GM10248 (cell line): ENCODE measurements around the gene AFTPH.

ENCODE experiments used
- CTCF ChIA-PET: fragments of 300-600 bp; sonication (Branson Sonifier 250); formaldehyde crosslinking; extraction: SDS; loops from one replicate; lab custom pipeline; 2021; ENCODE audit warnings: antibody characterized with exemption; lab: Yijun Ruan, JAX
- POLR2A ChIA-PET: fragments of 350-650 bp; sonication (Branson Sonifier 250); formaldehyde crosslinking; extraction: SDS; loops from one replicate; lab custom pipeline; 2020; ENCODE audit warnings: antibody characterized with exemption; lab: Yijun Ruan, JAX
- DNase-seq: peaks from one replicate; pipeline ENCODE4 v3.0.0; 2012; ENCODE audit errors: extremely low spot score
- TF ChIP-seq, protein P1 (sequence below): IDR thresholded peaks from 2 replicates; pipeline ENCODE4 v1.5.1; 2012; ENCODE audit warnings: mild to moderate bottlenecking, low read depth; ENCODE audit errors: extremely low read depth, missing control alignments, control extremely low read depth

The AFTPH gene

DNA sequence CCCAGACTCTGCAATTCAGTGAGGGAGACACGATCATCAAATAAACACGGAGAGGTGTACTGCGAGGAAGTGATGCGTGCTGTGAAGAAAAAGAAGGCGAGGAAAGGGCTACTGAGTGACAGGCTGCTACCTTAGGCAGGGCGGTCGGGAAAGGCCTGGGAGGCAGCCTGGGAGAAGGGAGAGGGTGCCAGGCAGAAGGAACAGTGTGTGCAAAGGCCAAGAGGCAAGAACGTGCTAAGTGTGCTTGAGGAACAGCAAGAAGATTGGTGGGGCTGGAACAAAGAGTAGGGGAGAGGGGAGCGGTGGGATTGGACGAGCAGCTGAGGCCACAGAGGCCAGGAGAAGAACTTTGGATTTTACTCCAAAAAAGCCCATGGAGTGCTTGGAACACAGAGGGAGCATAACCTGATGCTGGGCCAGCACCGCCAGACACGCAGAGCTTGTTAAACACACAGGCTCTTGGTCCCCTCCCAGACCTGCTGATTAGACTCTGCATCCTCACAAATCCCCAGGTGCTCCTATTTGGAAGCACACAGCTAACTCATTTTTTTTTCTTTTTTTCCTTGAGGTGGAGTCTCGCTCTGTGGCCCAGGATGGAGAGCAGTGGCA is 99.2 kb downstream of the AFTPH start:
- POLR2A ChIA-PET: no interaction called here
- TF ChIP-seq, protein P1, sequence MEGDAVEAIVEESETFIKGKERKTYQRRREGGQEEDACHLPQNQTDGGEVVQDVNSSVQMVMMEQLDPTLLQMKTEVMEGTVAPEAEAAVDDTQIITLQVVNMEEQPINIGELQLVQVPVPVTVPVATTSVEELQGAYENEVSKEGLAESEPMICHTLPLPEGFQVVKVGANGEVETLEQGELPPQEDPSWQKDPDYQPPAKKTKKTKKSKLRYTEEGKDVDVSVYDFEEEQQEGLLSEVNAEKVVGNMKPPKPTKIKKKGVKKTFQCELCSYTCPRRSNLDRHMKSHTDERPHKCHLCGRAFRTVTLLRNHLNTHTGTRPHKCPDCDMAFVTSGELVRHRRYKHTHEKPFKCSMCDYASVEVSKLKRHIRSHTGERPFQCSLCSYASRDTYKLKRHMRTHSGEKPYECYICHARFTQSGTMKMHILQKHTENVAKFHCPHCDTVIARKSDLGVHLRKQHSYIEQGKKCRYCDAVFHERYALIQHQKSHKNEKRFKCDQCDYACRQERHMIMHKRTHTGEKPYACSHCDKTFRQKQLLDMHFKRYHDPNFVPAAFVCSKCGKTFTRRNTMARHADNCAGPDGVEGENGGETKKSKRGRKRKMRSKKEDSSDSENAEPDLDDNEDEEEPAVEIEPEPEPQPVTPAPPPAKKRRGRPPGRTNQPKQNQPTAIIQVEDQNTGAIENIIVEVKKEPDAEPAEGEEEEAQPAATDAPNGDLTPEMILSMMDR: no peak
- DNase-seq: no peak
- CTCF ChIA-PET: interaction anchor here (1.3 to 3.2 kb wide), 3 partner anchors 9 to 20 kb away, joined by 3 to 16 read pairs (median 4); no protein-coding TSS in a partner anchor

DNA sequence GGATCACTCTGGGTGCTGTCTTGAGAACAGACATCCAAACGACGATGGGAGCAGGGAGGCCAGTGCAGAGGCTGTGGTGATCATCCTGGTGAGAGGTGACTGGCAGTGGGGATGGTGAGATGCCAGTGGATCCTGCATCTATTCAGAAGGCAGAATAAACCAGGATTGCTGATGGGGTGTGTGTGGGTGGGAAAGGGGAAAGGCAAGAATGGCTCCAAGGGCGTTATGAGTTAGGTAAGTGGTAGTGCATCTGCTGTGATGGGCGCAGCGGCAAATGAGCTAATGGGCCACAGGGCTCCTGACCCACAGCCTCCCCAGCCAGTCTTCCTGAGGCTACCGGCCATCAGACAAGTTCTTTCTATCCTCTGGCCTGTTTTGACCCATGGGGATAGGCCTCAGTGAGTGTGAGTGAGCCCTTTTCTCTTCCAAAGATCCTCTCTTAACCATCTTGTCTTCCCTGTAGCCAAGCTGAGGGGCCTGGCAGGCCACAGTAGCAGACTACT is 100.0 kb downstream of the AFTPH start:
- no peak for DNase-seq
- TF ChIP-seq, protein P1: no peak
- CTCF ChIA-PET: interaction anchor here (1.2 to 7.2 kb wide), 5 partner anchors 9 to 23 kb away, joined by 3 to 72 read pairs (median 5); no protein-coding TSS in a partner anchor
- POLR2A ChIA-PET: no interaction called here

DNA sequence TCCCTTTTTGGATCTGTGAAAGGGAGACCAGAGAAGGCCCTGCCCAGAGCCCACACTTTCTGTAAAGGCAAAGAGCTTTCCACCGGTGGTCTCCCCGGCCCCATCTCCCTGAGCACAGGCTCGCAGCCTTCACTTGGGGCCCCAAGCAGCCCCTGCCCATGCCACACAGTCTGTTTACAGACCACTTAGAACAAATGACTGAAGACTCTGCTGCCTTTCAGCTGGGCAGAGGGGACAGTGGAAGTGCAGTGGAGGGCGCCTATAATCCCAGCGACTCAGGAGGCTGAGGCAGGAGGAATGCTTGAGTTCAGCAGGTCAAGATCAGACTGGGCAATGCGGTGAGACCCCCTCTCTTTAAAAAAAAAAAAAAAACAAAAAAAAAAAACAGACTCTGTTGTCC is 100.7 kb downstream of the AFTPH start:
- no peak for DNase-seq
- POLR2A ChIA-PET: interaction anchor here (0.6 to 0.7 kb wide), 2 partner anchors 9 to 25 kb away, joined by 6 to 10 read pairs; no protein-coding TSS in a partner anchor
- TF ChIP-seq, protein P1: no peak
- CTCF ChIA-PET: interaction anchor here (0.9 to 7.2 kb wide), 8 partner anchors 9 to 294 kb away, joined by 3 to 72 read pairs (median 4); no protein-coding TSS in a partner anchor

DNA sequence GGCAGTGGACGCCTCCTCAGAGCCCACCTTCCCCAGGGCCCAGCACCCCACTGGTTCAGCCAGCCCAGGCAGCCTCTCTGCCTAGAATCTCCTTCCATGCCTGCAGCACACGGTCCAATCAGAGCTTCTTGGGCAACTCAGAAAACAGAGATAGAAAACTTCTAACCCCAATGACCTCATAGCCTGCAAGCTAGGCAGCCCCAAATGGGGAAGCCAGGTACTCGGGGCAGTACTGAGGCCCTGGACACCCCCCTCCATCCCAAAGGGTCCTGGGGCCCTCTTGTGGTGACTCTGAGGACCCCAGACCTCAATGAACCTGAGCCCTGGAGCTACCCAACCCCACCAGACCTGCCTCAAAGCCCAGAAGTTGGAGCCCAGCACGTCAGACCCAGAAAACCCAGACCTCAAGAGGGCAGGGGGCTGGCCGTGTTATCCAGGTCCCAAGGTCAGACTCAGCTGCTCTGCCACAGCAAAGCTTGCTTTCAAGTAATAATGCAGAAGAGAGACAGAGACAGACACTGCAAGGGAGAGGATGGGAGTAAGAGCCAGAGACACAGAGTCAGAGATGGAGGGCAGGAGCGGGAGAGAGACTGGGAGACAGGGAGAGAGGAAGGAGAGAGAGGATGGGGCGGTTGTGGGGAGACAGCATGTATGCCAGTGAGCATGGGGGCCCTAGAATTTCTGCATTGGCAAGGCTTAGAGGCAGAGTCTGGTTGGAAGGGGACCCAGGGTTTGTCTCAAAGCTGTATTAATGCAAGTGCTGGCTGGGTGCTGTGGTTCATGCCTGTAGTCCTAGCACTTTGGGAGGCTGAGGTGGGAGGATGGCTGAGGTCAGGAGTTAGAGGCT is 101.4 kb downstream of the AFTPH start:
- DNase-seq: peak; percentile 35
- POLR2A ChIA-PET: interaction anchor here (0.6 to 0.7 kb wide), 2 partner anchors 8 to 24 kb away, joined by 6 to 10 read pairs; no protein-coding TSS in a partner anchor
- CTCF ChIA-PET: interaction anchor here (0.7 to 7.2 kb wide), 9 partner anchors 9 to 294 kb away, joined by 3 to 72 read pairs (median 4); no protein-coding TSS in a partner anchor
- TF ChIP-seq, protein P1: no peak

DNA sequence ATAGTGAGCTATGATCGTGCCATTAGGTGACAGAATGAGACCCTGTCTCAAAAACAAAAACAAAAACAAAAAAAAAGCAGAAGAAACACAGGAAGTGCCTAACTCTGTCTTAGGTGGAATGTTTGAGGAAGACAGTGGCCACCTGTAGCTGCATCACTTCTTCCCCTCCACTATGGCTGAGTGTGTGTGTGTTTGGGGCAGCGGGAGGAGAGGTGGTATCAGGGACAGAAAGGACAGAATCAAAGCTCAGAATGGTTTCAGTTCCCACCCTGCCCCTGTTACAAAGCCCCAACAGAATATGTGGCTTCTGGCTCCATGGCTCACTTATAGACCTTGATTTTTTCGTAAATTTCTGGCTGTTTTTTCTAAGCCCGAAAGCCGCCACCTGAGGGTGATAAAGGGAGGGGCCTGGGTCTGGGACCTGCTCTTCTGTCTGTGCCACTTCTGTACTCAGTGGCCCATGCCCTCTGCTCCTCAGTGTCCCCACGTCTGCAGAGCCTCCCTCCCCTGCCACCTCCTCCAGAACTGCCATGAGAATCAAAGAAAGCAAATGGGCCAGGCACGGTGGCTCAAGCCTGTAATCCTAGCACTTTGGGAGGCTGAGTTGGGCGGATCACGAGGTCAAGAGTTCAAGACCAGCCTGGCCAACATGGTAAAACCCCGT is 102.2 kb downstream of the AFTPH start:
- TF ChIP-seq, protein P1: no peak
- CTCF ChIA-PET: interaction anchor here (0.7 to 7.2 kb wide), 6 partner anchors 8 to 242 kb away, joined by 3 to 72 read pairs (median 4); no protein-coding TSS in a partner anchor
- POLR2A ChIA-PET: interaction anchor here (0.6 kb wide), 1 partner anchor 10 kb away, joined by 3 read pairs; no protein-coding TSS in a partner anchor

More for the DNA sequence above, 102.2 kb downstream of the AFTPH start:
- DNase-seq: no peak
